Astrocyte (in vitro differentiated cells and primary cell): ENCODE measurements around the gene RFX4. TPM values are rescaled to one million over a fixed set of nuclear protein-coding genes. Genes with fewer than 3 reads are reported as not detected.
"Not testable (repeated sequence)": the region's sequence is repeated elsewhere in the genome, so short reads cannot be mapped to it uniquely, and the experiment has no call there.

ENCODE experiments used
- DNase-seq: peaks from one replicate; pipeline ENCODE4 v3.0.0-alpha.2; 2010; ENCODE audit warnings: low read depth
- FAIRE-seq: peaks from 2 replicates; lab custom pipeline; 2011; peaks lifted over from hg19 to GRCh38; lab: Jason Lieb, UNC
- H2AFZ ChIP-seq: 2 replicates; pipeline ENCODE4 v1.6.0; 2012; ENCODE audit warnings: low read depth, low read length, inconsistent platforms
- H3K27ac ChIP-seq: 2 replicates; pipeline ENCODE4 v1.5.1; 2011; ENCODE audit warnings: low read depth, low read length, inconsistent platforms
- H3K27me3 ChIP-seq: 2 replicates; pipeline ENCODE4 v1.6.0; 2011; ENCODE audit warnings: low read length, inconsistent platforms; ENCODE audit not compliant: insufficient read depth
- H3K36me3 ChIP-seq: 2 replicates; pipeline ENCODE4 v1.5.1; 2011; ENCODE audit warnings: low read length, inconsistent platforms; ENCODE audit not compliant: insufficient read depth
- H3K4me1 ChIP-seq: 2 replicates; pipeline ENCODE4 v1.5.1; 2011; ENCODE audit warnings: low read length, inconsistent platforms; ENCODE audit not compliant: insufficient read depth
- H3K4me2 ChIP-seq: 2 replicates; pipeline ENCODE4 v1.6.0; 2012; ENCODE audit warnings: low read length, inconsistent platforms
- H3K4me3 ChIP-seq: 2 replicates; pipeline ENCODE4 v1.5.1; 2011; ENCODE audit warnings: low read depth, mild to moderate bottlenecking, low read length, inconsistent platforms; ENCODE audit not compliant: insufficient read depth
- H3K79me2 ChIP-seq: 2 replicates; pipeline ENCODE4 v1.6.0; 2012; ENCODE audit warnings: mild to moderate bottlenecking, low read length, inconsistent platforms; ENCODE audit not compliant: insufficient read depth
- H3K9ac ChIP-seq: 2 replicates; pipeline ENCODE4 v1.6.0; 2012; ENCODE audit warnings: mild to moderate bottlenecking, low read length, inconsistent platforms
- H3K9me3 ChIP-seq: 2 replicates; pipeline ENCODE4 v1.5.1; 2012; ENCODE audit warnings: low read depth, mild to moderate bottlenecking, low read length, inconsistent platforms; ENCODE audit not compliant: insufficient read depth
- H4K20me1 ChIP-seq: 2 replicates; pipeline ENCODE4 v1.6.0; 2012; ENCODE audit warnings: low read length, inconsistent platforms; ENCODE audit not compliant: insufficient read depth
- H3K27ac Mint-ChIP-seq: one replicate; pipeline ENCODE4 v1.8.0; 2021; ENCODE audit warnings: mild to moderate bottlenecking, mixed read lengths; ENCODE audit not compliant: unreplicated experiment
- H3K27me3 Mint-ChIP-seq: one replicate; pipeline ENCODE4 v1.8.0; 2021; ENCODE audit warnings: low read depth, mixed read lengths; ENCODE audit not compliant: unreplicated experiment
- H3K36me3 Mint-ChIP-seq: one replicate; pipeline ENCODE4 v1.8.0; 2021; ENCODE audit warnings: low read depth, mixed read lengths; ENCODE audit not compliant: unreplicated experiment
- H3K4me1 Mint-ChIP-seq: one replicate; pipeline ENCODE4 v1.8.0; 2021; ENCODE audit warnings: low read depth, mixed read lengths; ENCODE audit not compliant: unreplicated experiment
- H3K4me3 Mint-ChIP-seq: one replicate; pipeline ENCODE4 v1.8.0; 2021; ENCODE audit warnings: mild to moderate bottlenecking, moderate library complexity, mixed read lengths; ENCODE audit not compliant: unreplicated experiment
- H3K9me3 Mint-ChIP-seq: one replicate; pipeline ENCODE4 v1.8.0; 2021; ENCODE audit warnings: mild to moderate bottlenecking, mixed read lengths; ENCODE audit not compliant: unreplicated experiment
- EZH2 ChIP-seq: IDR thresholded peaks from 2 replicates; pipeline ENCODE4 v1.6.1; 2012; ENCODE audit warnings: mild to moderate bottlenecking, low read length, inconsistent platforms; ENCODE audit not compliant: insufficient read depth
- total RNA-seq: library from RNA; stranded (reverse); gene quantifications from 2 replicates; pipeline ENCODE4 v1.2.1, GENCODE V29; 2021
- TF ChIP-seq, protein P1 (sequence below): IDR thresholded peaks from 2 replicates; pipeline ENCODE4 v1.5.1; 2011; ENCODE audit warnings: low read depth, mild to moderate bottlenecking, inconsistent platforms, low read length, moderate library complexity; ENCODE audit not compliant: insufficient read depth

RFX4 gene
- total RNA-seq, 1 donor from 2014 or later, result 0.07 TPM

DNA sequence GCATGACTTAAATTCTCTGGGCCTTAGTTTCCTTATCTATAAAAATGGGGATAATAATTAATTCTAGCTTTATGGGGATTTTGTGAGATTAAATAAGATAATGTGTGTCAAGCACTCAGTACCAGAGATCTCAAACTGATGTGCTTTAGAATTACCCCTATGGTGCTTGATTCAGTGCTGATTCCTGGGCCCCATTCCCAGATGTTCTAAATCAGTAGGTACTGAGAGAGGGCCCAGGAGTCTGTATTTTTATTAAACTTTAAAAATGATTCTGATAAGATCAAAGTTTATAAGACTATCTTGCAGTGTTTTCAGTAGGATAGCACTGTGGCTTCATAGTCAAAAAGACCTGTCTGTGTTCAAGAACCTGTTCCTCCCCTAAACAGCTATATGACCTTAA, 102.6 kb downstream of the RFX4 start:
- Mint-ChIP-seq H3K27me3 (peaks cover 2% of the 10 kb centered on the region), H3K36me3 (no peaks in the 10 kb centered on the region), H3K4me1 (peaks cover 4% of the 10 kb centered on the region), H3K4me3 (no peak overlapping the region), H3K27ac (no peak overlapping the region), H3K9me3 (no peaks in the 10 kb centered on the region)
- Histone ChIP-seq H3K79me2 (no peaks in the 10 kb centered on the region), H3K27me3 (peaks cover 1% of the 10 kb centered on the region), H2AFZ (no peak overlapping the region), H3K4me2 (no peak overlapping the region), H3K9ac (no peak overlapping the region), H4K20me1 (no peaks in the 10 kb centered on the region), H3K4me1 (no peaks in the 10 kb centered on the region), H3K4me3 (no peak overlapping the region), H3K9me3 (no peaks in the 10 kb centered on the region), H3K36me3 (no peaks in the 10 kb centered on the region), H3K27ac (no peak overlapping the region)
- DNase-seq, result no peak
- no peak for TF ChIP-seq EZH2
- TF ChIP-seq, protein P1, sequence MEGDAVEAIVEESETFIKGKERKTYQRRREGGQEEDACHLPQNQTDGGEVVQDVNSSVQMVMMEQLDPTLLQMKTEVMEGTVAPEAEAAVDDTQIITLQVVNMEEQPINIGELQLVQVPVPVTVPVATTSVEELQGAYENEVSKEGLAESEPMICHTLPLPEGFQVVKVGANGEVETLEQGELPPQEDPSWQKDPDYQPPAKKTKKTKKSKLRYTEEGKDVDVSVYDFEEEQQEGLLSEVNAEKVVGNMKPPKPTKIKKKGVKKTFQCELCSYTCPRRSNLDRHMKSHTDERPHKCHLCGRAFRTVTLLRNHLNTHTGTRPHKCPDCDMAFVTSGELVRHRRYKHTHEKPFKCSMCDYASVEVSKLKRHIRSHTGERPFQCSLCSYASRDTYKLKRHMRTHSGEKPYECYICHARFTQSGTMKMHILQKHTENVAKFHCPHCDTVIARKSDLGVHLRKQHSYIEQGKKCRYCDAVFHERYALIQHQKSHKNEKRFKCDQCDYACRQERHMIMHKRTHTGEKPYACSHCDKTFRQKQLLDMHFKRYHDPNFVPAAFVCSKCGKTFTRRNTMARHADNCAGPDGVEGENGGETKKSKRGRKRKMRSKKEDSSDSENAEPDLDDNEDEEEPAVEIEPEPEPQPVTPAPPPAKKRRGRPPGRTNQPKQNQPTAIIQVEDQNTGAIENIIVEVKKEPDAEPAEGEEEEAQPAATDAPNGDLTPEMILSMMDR, result no peak
- no peak for FAIRE-seq

DNA sequence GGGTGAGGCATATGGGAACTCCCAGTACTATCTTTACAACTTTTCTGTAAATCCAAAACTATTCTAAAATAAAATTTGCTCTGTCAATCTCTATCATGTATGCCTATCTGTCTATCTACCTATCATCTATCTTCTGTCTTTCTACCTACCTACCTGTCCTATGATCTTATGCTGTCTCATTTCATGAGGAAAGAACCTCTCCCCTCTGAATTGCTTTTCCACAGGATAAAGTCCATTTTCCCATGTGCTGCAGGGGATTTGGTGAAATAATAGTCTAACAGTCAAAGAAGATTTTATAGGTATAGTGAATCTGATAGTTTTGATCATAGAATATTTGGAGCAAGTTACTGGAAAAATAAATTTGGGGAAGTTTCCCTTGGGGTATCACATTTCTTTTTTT, 104.9 kb downstream of the RFX4 start:
- Histone ChIP-seq H3K9me3 (no peaks in the 10 kb centered on the region), H3K9ac (no peak overlapping the region), H3K4me3 (no peak overlapping the region), H3K4me2 (no peak overlapping the region), H3K36me3 (no peaks in the 10 kb centered on the region), H3K79me2 (no peaks in the 10 kb centered on the region), H3K27me3 (no peaks in the 10 kb centered on the region), H3K27ac (no peak overlapping the region), H4K20me1 (no peaks in the 10 kb centered on the region), H3K4me1 (no peaks in the 10 kb centered on the region), H2AFZ (no peak overlapping the region)
- H3K36me3 Mint-ChIP-seq, result no peaks in the 10 kb centered on the region
- TF ChIP-seq, protein P1, result no peak
- no peak for TF ChIP-seq EZH2
- no peaks in the 10 kb centered on the region for H3K9me3 Mint-ChIP-seq
- peaks cover 3% of the 10 kb centered on the region for H3K27me3 Mint-ChIP-seq
- H3K4me1 Mint-ChIP-seq, result peaks cover 1% of the 10 kb centered on the region
- DNase-seq (no peak), FAIRE-seq (no peak)
- H3K27ac Mint-ChIP-seq, result no peak overlapping the region
- no peak overlapping the region for H3K4me3 Mint-ChIP-seq

DNA sequence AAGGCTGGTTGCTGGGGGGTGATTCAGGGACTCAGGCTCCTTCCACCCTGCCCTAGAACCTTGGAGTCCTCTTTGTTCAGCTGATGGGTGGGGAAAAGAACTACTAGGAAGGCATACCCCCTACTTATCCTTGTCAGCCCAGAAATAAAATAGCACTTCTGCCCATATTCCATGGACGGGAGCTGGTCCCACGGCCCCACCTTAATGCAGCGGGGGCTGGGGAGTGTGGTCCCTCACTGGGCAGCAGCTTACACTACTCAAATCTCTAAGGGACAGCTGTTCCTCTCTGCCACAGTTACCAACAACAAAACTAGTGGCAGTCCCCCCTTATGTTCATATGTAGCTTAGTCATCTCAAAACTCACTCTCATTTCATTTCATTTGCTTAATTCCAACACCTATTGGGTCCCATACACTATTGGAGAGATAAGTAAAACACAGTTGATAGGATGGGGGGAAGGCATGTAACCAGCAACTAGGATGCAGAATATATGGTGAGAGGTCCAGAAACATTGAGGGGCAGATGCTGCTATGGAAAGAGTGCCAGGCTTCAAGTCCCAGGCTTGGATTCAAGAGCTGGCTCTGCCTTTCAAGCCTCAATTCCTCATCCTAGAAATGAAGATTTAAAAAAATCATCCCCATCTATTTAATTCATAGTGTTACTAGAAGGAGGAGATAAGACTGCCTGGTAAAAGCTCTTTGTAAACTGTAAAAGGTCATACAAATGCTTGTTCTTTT, 107.9 kb downstream of the RFX4 start:
- Mint-ChIP-seq H3K27me3 (peaks cover 22% of the 10 kb centered on the region), H3K9me3 (no peaks in the 10 kb centered on the region), H3K27ac (no peak overlapping the region), H3K36me3 (no peaks in the 10 kb centered on the region), H3K4me1 (no peaks in the 10 kb centered on the region), H3K4me3 (no peak overlapping the region)
- FAIRE-seq, result no peak
- Histone ChIP-seq H3K9ac (no peak overlapping the region), H4K20me1 (no peaks in the 10 kb centered on the region), H3K27ac (no peak overlapping the region), H3K79me2 (no peaks in the 10 kb centered on the region), H3K4me2 (no peak overlapping the region), H2AFZ (no peak overlapping the region), H3K4me1 (no peaks in the 10 kb centered on the region), H3K9me3 (no peaks in the 10 kb centered on the region), H3K4me3 (no peak overlapping the region), H3K36me3 (no peaks in the 10 kb centered on the region), H3K27me3 (no peaks in the 10 kb centered on the region)
- TF ChIP-seq EZH2, result no peak
- TF ChIP-seq, protein P1, result no peak
- no peak for DNase-seq

GRCh38 chr12:106692033-106692432, 109.2 kb downstream of the RFX4 start:
- H3K27me3 ChIP-seq, H3K4me3 ChIP-seq, H3K4me1 Mint-ChIP-seq, H3K9me3 Mint-ChIP-seq, DNase-seq, H3K4me1 ChIP-seq, H3K36me3 ChIP-seq, H3K4me2 ChIP-seq, H3K4me3 Mint-ChIP-seq, H4K20me1 ChIP-seq, H3K27ac ChIP-seq, H3K36me3 Mint-ChIP-seq, FAIRE-seq, H3K9ac ChIP-seq, H3K79me2 ChIP-seq, H3K9me3 ChIP-seq, H3K27ac Mint-ChIP-seq, H2AFZ ChIP-seq: not testable (repeated sequence)
- peaks cover 27% of the 10 kb centered on the region for H3K27me3 Mint-ChIP-seq
